HFF-Myc (cell line): ENCODE data around the gene CLASP1.

Source experiments
- DNase-seq: peaks from one replicate; pipeline ENCODE4 v3.0.0-alpha.2; 2011; ENCODE audit warnings: low read depth; ENCODE audit errors: extremely low read depth
- H3K4me3 ChIP-seq: replicated peaks from 2 replicates; pipeline ENCODE4 v1.5.1; 2011; ENCODE audit warnings: low read depth, mild to moderate bottlenecking, control low read depth, low read length
- TF ChIP-seq, protein P1 (sequence below): IDR thresholded peaks from 2 replicates; pipeline ENCODE4 v1.5.1; 2012; ENCODE audit warnings: mild to moderate bottlenecking, low read depth, low read length, control low read depth; ENCODE audit errors: missing control alignments

CLASP1 gene

DNA sequence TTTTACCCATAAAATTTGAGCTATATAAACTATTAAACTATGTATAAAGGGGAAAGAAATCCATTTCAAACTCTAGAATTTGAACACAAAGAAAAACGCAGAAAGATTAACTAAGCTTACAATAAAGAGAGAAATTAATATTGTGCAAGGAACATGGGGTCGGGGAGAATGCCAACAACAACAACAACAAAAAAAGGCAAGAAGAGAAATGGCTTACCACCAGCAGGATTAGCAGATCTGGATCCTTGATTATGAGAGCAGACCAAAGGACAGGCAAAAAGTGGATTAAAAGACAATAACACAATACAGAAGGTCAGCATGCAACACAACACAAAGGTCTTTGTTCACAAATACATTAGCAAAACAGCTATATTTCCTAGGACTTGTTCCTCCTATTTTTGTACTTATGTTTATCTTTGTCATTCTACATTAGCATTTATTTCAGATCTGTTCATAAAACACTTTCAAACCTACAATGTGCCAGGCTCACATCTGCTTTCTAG lies 222.0 kb downstream of the CLASP1 start:
- TF ChIP-seq, protein P1, sequence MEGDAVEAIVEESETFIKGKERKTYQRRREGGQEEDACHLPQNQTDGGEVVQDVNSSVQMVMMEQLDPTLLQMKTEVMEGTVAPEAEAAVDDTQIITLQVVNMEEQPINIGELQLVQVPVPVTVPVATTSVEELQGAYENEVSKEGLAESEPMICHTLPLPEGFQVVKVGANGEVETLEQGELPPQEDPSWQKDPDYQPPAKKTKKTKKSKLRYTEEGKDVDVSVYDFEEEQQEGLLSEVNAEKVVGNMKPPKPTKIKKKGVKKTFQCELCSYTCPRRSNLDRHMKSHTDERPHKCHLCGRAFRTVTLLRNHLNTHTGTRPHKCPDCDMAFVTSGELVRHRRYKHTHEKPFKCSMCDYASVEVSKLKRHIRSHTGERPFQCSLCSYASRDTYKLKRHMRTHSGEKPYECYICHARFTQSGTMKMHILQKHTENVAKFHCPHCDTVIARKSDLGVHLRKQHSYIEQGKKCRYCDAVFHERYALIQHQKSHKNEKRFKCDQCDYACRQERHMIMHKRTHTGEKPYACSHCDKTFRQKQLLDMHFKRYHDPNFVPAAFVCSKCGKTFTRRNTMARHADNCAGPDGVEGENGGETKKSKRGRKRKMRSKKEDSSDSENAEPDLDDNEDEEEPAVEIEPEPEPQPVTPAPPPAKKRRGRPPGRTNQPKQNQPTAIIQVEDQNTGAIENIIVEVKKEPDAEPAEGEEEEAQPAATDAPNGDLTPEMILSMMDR, result no peak

GRCh38 chr2:121420486-121420885 lies 228.8 kb downstream of the CLASP1 start:
- DNase-seq, result no peak
- H3K4me3 ChIP-seq, result no peak overlapping the region
- TF ChIP-seq, protein P1, result no peak

More for the DNA sequence above, 222.0 kb downstream of the CLASP1 start:
- DNase-seq, result no peak
- H3K4me3 ChIP-seq, result no peak overlapping the region

GRCh38 chr2:121419081-121419699 lies 230.1 kb downstream of the CLASP1 start:
- DNase-seq, result no peak
- TF ChIP-seq, protein P1, result no peak
- H3K4me3 ChIP-seq, result no peak overlapping the region

GRCh38 chr2:121418494-121419058 lies 230.7 kb downstream of the CLASP1 start:
- no peak for DNase-seq
- TF ChIP-seq, protein P1, result no peak
- no peak overlapping the region for H3K4me3 ChIP-seq

GRCh38 chr2:121417826-121418225 lies 231.4 kb downstream of the CLASP1 start:
- DNase-seq, result no peak
- TF ChIP-seq, protein P1, result no peak
- H3K4me3 ChIP-seq, result no peak overlapping the region

DNA sequence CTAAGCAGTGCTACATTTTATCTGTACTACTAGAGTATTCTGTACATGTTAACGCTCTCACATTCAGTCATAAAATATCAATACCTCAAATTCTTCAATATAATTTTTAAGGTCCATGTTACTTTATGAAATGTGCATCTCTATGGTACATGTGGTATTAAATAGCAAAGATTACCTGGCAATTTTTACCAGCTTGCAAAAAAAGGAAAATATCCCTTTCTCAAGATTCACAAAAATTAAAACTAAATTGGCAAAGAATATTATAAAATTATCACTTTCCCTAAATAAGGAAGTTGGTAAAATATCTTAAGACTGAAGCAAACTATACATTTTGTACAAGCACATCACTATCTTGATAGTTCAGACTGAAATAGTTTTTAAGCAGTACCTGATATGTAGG lies 233.5 kb downstream of the CLASP1 start:
- H3K4me3 ChIP-seq, result no peak overlapping the region
- no peak for DNase-seq
- TF ChIP-seq, protein P1, result no peak
